SU-DHL-6 (cell line): ENCODE measurements around the gene MYO7B.
"Not testable (repeated sequence)": the region's sequence is repeated elsewhere in the genome, so short reads cannot be mapped to it uniquely, and the experiment has no call there.

Experiments used
- H2AFZ ChIP-seq: fragments of 200-600 bp; sonication (generic); 2 replicates; pipeline ENCODE4 v1.6.1; 2014; ENCODE audit warnings: low read depth, mild to moderate bottlenecking, moderate library complexity, mixed read lengths, antibody characterized with exemption, low read length; ENCODE audit not compliant: severe bottlenecking
- H3F3A ChIP-seq: fragments of 200-600 bp; shearing (Covaris generic); 2 replicates; pipeline ENCODE4 v1.6.0; 2016; ENCODE audit warnings: antibody characterized with exemption, mild to moderate bottlenecking; ENCODE audit not compliant: insufficient read depth
- H3K27ac ChIP-seq: fragments of 200-600 bp; sonication (generic); 2 replicates; pipeline ENCODE4 v1.5.1; 2016; ENCODE audit warnings: low read depth, mild to moderate bottlenecking, low read length, moderate library complexity, mixed read lengths
- H3K27me3 ChIP-seq: fragments of 200-600 bp; sonication (generic), shearing (Covaris generic); 2 replicates; pipeline ENCODE4 v1.6.0; 2014; ENCODE audit warnings: mild to moderate bottlenecking, low read length
- H3K36me3 ChIP-seq: fragments of 200-600 bp; sonication (generic); 2 replicates; pipeline ENCODE4 v1.6.1; 2014; ENCODE audit warnings: mild to moderate bottlenecking, low read length, mixed read lengths
- H3K4me2 ChIP-seq: fragments of 300-600, 200-600 bp; shearing (Covaris generic), sonication (generic); 2 replicates; pipeline ENCODE4 v1.6.0; 2014; ENCODE audit warnings: low read length, low read depth, mild to moderate bottlenecking; ENCODE audit not compliant: poor library complexity, severe bottlenecking
- H3K4me3 ChIP-seq: fragments of 200-600 bp; sonication (generic); 2 replicates; pipeline ENCODE4 v1.5.1; 2014; ENCODE audit warnings: antibody characterized with exemption, low read length, mild to moderate bottlenecking, mixed read lengths; ENCODE audit not compliant: insufficient read depth, poor library complexity, severe bottlenecking
- H3K79me2 ChIP-seq: fragments of 200-600 bp; sonication (generic); 2 replicates; pipeline ENCODE4 v1.6.1; 2014; ENCODE audit warnings: mild to moderate bottlenecking, low read length, moderate library complexity; ENCODE audit not compliant: insufficient read depth
- H3K9ac ChIP-seq: fragments of 200-600 bp; sonication (generic); 2 replicates; pipeline ENCODE4 v1.7.0; 2014; ENCODE audit warnings: mild to moderate bottlenecking, low read length
- H3K9me2 ChIP-seq: fragments of 200-600 bp; sonication (generic); replicated peaks from 2 replicates; pipeline ENCODE4 v1.6.1; 2014; ENCODE audit warnings: low read length; ENCODE audit not compliant: insufficient read depth
- H3K9me3 ChIP-seq: fragments of 200-600 bp; sonication (generic); 2 replicates; pipeline ENCODE4 v1.6.1; 2014; ENCODE audit warnings: low read length, mixed read lengths; ENCODE audit not compliant: insufficient read depth
- H4K20me1 ChIP-seq: fragments of 200-600 bp; sonication (generic); 2 replicates; pipeline ENCODE4 v1.6.1; 2014; ENCODE audit warnings: low read depth, mild to moderate bottlenecking, antibody characterized with exemption, low read length, moderate library complexity, mixed read lengths
- CTCF ChIP-seq: fragments of 200-600 bp; sonication (generic); IDR thresholded peaks from one replicate; pipeline ENCODE4 v1.5.1; 2017; ENCODE audit warnings: antibody characterized with exemption, mild to moderate bottlenecking, low read length, moderate library complexity; ENCODE audit not compliant: insufficient read depth, poor library complexity, severe bottlenecking
- EZH2phosphoT487 ChIP-seq: fragments of 200-600 bp; sonication (generic), shearing (Covaris generic); conservative IDR thresholded peaks from 2 replicates; pipeline ENCODE4 v1.6.1; 2018; ENCODE audit warnings: mild to moderate bottlenecking, antibody characterized with exemption, low read length, moderate library complexity, mixed read lengths

The MYO7B gene

GRCh38 chr2:127541809-127542208 lies 6.3 kb downstream of the MYO7B start:
- Histone ChIP-seq H3K4me3 (no peak overlapping the region), H3K4me2 (no peak overlapping the region), H2AFZ (no peak overlapping the region), H3K9ac (no peak overlapping the region), H3K36me3 (no peaks in the 10 kb centered on the region), H3K79me2 (no peaks in the 10 kb centered on the region), H4K20me1 (no peaks in the 10 kb centered on the region), H3K9me2 (no peaks in the 10 kb centered on the region), H3F3A (no peaks in the 10 kb centered on the region), H3K9me3 (no peaks in the 10 kb centered on the region), H3K27ac (no peak overlapping the region), H3K27me3 (no peaks in the 10 kb centered on the region)
- no peak for TF ChIP-seq CTCF
- TF ChIP-seq EZH2phosphoT487 = no peak

- Histone ChIP-seq H2AFZ (no peak overlapping the region), H3K9me2 (no peaks in the 10 kb centered on the region), H4K20me1 (no peaks in the 10 kb centered on the region), H3K79me2 (no peaks in the 10 kb centered on the region), H3K36me3 (no peaks in the 10 kb centered on the region), H3K27ac (no peak overlapping the region), H3F3A (no peaks in the 10 kb centered on the region), H3K9me3 (no peaks in the 10 kb centered on the region), H3K4me3 (no peak overlapping the region), H3K27me3 (no peaks in the 10 kb centered on the region), H3K9ac (no peak overlapping the region), H3K4me2 (no peak overlapping the region)
- TF ChIP-seq CTCF (no peak), EZH2phosphoT487 (no peak)
Observed at GRCh38 chr2:127542231-127542630, 6.7 kb downstream of the MYO7B start.

GRCh38 chr2:127543013-127543501 lies 7.6 kb downstream of the MYO7B start:
- not testable (repeated sequence) for H3K27ac ChIP-seq, H3K4me2 ChIP-seq, H3K27me3 ChIP-seq

GRCh38 chr2:127545189-127545588 lies 9.7 kb downstream of the MYO7B start:
- TF ChIP-seq CTCF (no peak), EZH2phosphoT487 (no peak)
- Histone ChIP-seq H3F3A (no peaks in the 10 kb centered on the region), H3K79me2 (no peaks in the 10 kb centered on the region), H3K27ac (no peak overlapping the region), H3K9me3 (no peaks in the 10 kb centered on the region), H3K9me2 (no peaks in the 10 kb centered on the region), H3K36me3 (no peaks in the 10 kb centered on the region), H2AFZ (no peak overlapping the region), H3K4me2 (no peak overlapping the region), H3K4me3 (no peak overlapping the region), H3K27me3 (no peaks in the 10 kb centered on the region), H3K9ac (no peak overlapping the region), H4K20me1 (no peaks in the 10 kb centered on the region)

More at GRCh38 chr2:127543013-127543501, 7.6 kb downstream of the MYO7B start:
- H3K9ac ChIP-seq, H3K36me3 ChIP-seq, H3K79me2 ChIP-seq, H4K20me1 ChIP-seq, H3K4me3 ChIP-seq, H3K9me3 ChIP-seq, H2AFZ ChIP-seq, H3K9me2 ChIP-seq, H3F3A ChIP-seq: not testable (repeated sequence)
